ENCODE measurements around the gene CCNT2.
"Not testable (repeated sequence)": the region's sequence is repeated elsewhere in the genome, so short reads cannot be mapped to it uniquely, and the experiment has no call there.

The CCNT2 gene

GRCh38 chr2:134918526-134919340, at the start of gene CCNT2:
TSS of gene CCNT2 (plus strand) at chr2:134918822. CDS start at chr2:134918855, 33 bp downstream.
- peak; percentile 99 for DNase-seq

- DNase-seq, result no peak
Measured at GRCh38 chr2:134869946-134870736, 48.5 kb upstream of the CCNT2 start.

GRCh38 chr2:134873152-134873551, 45.5 kb upstream of the CCNT2 start:
- DNase-seq, result no peak

GRCh38 chr2:134875309-134875708, 43.3 kb upstream of the CCNT2 start:
- DNase-seq, result no peak

- DNase-seq, result no peak
Measured at GRCh38 chr2:134882773-134883172, 35.8 kb upstream of the CCNT2 start.

GRCh38 chr2:134883552-134884293, 34.9 kb upstream of the CCNT2 start:
- no peak for DNase-seq

GRCh38 chr2:134884435-134884834, 34.2 kb upstream of the CCNT2 start:
- no peak for DNase-seq

GRCh38 chr2:134892282-134893035, 26.2 kb upstream of the CCNT2 start:
- no peak for DNase-seq

- DNase-seq, result no peak
Measured at GRCh38 chr2:134897932-134898331, 20.7 kb upstream of the CCNT2 start.

GRCh38 chr2:134899204-134899603, 19.4 kb upstream of the CCNT2 start:
- DNase-seq, result no peak

GRCh38 chr2:134900151-134900550, 18.5 kb upstream of the CCNT2 start:
- DNase-seq, result no peak

GRCh38 chr2:134903701-134904100, 14.9 kb upstream of the CCNT2 start:
- DNase-seq, result not testable (repeated sequence)

GRCh38 chr2:134905168-134905567, 13.5 kb upstream of the CCNT2 start:
- DNase-seq, result no peak

- DNase-seq, result no peak
Measured at GRCh38 chr2:134906726-134907125, 11.9 kb upstream of the CCNT2 start.

- DNase-seq, result not testable (repeated sequence)
Measured at GRCh38 chr2:134907441-134908116, 11.0 kb upstream of the CCNT2 start.

- no peak for DNase-seq
Measured at GRCh38 chr2:134910763-134911399, 7.7 kb upstream of the CCNT2 start.

GRCh38 chr2:134911400-134911785, 7.2 kb upstream of the CCNT2 start:
- no peak for DNase-seq

GRCh38 chr2:134912361-134912760, 6.3 kb upstream of the CCNT2 start:
- no peak for DNase-seq

GRCh38 chr2:134917360-134917865, 1.2 kb upstream of the CCNT2 start:
- no peak for DNase-seq

GRCh38 chr2:134917888-134918525, 615 bp upstream of the CCNT2 start:
- peak; percentile 97 for DNase-seq

All from NK-92 treated with Interleukin-12 subunit alpha and Interleukin-12 subunit beta, amount 100 ng/mL, for 24 hours (cell line).